Endothelial cell of umbilical vein (primary cell): ENCODE data around the gene MAPKAP1. TPM values are rescaled to one million over a fixed set of nuclear protein-coding genes. Genes with fewer than 3 reads are reported as not detected.

Experiments
- BruUV-seq: library from RNA; stranded (reverse); fragments of 400-500 nt; replicated peaks from 2 replicates; lab custom pipeline; 2021; lab: Mats Ljungman, UMichigan
- CTCF ChIA-PET: fragments of 300-600, 350-600 bp; sonication (Branson Sonifier 250); formaldehyde crosslinking; loops from one replicate; lab custom pipeline; 2021; ENCODE audit warnings: antibody characterized with exemption, inconsistent platforms; lab: Charles Lee
- POLR2A ChIA-PET: fragments of 300-600, 350-600 bp; sonication (Branson Sonifier 250); formaldehyde crosslinking; loops from one replicate; lab custom pipeline; 2021; ENCODE audit warnings: antibody characterized with exemption, inconsistent platforms; lab: Charles Lee
- DNase-seq: peaks from one replicate; pipeline ENCODE4 v3.0.0-alpha.2; 2011; ENCODE audit warnings: low read depth, low spot score
- FAIRE-seq: peaks from 2 replicates; lab custom pipeline; 2011; peaks lifted over from hg19 to GRCh38; lab: Jason Lieb, UNC
- H2AFZ ChIP-seq: 2 replicates; pipeline ENCODE4 v1.6.0; 2012; ENCODE audit warnings: low read depth, low read length, control low read depth, inconsistent platforms
- H3K27ac ChIP-seq: 2 replicates; pipeline ENCODE4 v1.5.1; 2011; ENCODE audit warnings: low read depth, mild to moderate bottlenecking, control low read depth, low read length, moderate library complexity; ENCODE audit not compliant: insufficient read depth
- H3K27me3 ChIP-seq, 2 experiments: 2 replicates each; pipeline versions ENCODE4 v1.6.0 to v1.6.1; 2011; ENCODE audit warnings: low read length in 2 of 2, mixed read lengths in 1 of 2; ENCODE audit not compliant: control insufficient read depth in 2 of 2, insufficient read depth in 2 of 2
- H3K36me3 ChIP-seq, 2 experiments: 2 replicates in 1 of 2; 3 replicates in 1 of 2; pipeline ENCODE4 v1.5.1; 2011; ENCODE audit warnings: low read length in 2 of 2, mild to moderate bottlenecking in 1 of 2, moderate library complexity in 1 of 2; ENCODE audit not compliant: control insufficient read depth in 2 of 2, insufficient read depth in 2 of 2; ENCODE audit errors: extremely low read depth in 1 of 2
- H3K4me1 ChIP-seq: 3 replicates; pipeline ENCODE4 v1.5.1; 2011; ENCODE audit warnings: mild to moderate bottlenecking, low read length; ENCODE audit not compliant: control insufficient read depth, insufficient read depth; ENCODE audit errors: extremely low read depth
- H3K4me2 ChIP-seq: 2 replicates; pipeline ENCODE4 v1.6.1; 2011; ENCODE audit warnings: low read length, control low read depth, mixed read lengths; ENCODE audit not compliant: insufficient read depth
- H3K4me3 ChIP-seq, 3 experiments: fragments of 200-600 bp in 1 of 3; sonication (generic), shearing (Covaris generic) in 1 of 3; replicated peaks in 1 of 3; 2 replicates each; pipeline ENCODE4 v1.5.1; 2011 to 2016; ENCODE audit warnings: control low read depth in 3 of 3, low read length in 3 of 3, mild to moderate bottlenecking in 2 of 3, inconsistent platforms in 1 of 3, low read depth in 1 of 3, moderate library complexity in 1 of 3; ENCODE audit not compliant: insufficient read depth in 1 of 3
- H3K79me2 ChIP-seq: 2 replicates; pipeline ENCODE4 v1.6.0; 2012; ENCODE audit warnings: low read length, inconsistent platforms; ENCODE audit not compliant: control insufficient read depth, insufficient read depth
- H3K9ac ChIP-seq: replicated peaks from 2 replicates; pipeline ENCODE3; 2011; ENCODE audit warnings: low read length, control low read depth; ENCODE audit not compliant: insufficient read depth; ENCODE audit errors: extremely low read depth
- H3K9me1 ChIP-seq: replicated peaks from 3 replicates; pipeline ENCODE4 v1.6.0; 2011; ENCODE audit warnings: mild to moderate bottlenecking, low read length; ENCODE audit not compliant: control insufficient read depth, insufficient read depth; ENCODE audit errors: extremely low read depth
- H3K9me3 ChIP-seq: replicated peaks from 2 replicates; pipeline ENCODE4 v1.5.1; 2012; ENCODE audit warnings: low read length, inconsistent platforms; ENCODE audit not compliant: control insufficient read depth, insufficient read depth
- H4K20me1 ChIP-seq: replicated peaks from 2 replicates; pipeline ENCODE3; 2011; ENCODE audit warnings: mild to moderate bottlenecking, low read length; ENCODE audit not compliant: control insufficient read depth, insufficient read depth; ENCODE audit errors: extremely low read depth
- CTCF ChIP-seq, 2 donors: IDR thresholded peaks; 1 replicate in 1 of 2; 2 replicates in 1 of 2; pipeline ENCODE4 v1.5.1; 2011; ENCODE audit warnings: low read length in 2 of 2, mild to moderate bottlenecking in 2 of 2, moderate library complexity in 2 of 2, control low read depth in 1 of 2, inconsistent platforms in 1 of 2, low read depth in 1 of 2; ENCODE audit not compliant: insufficient read depth in 1 of 2; ENCODE audit errors: extremely low read depth in 1 of 2
- EZH2 ChIP-seq: IDR thresholded peaks from 2 replicates; pipeline ENCODE4 v1.6.1; 2012; ENCODE audit warnings: borderline replicate concordance, low read depth, mild to moderate bottlenecking, moderate library complexity, low read length, inconsistent platforms; ENCODE audit not compliant: severe bottlenecking
- GATA2 ChIP-seq: IDR thresholded peaks from 2 replicates; pipeline ENCODE4 v1.7.0; 2011; ENCODE audit warnings: low read depth, mild to moderate bottlenecking, moderate library complexity, mixed read lengths, low read length; ENCODE audit not compliant: insufficient read length, insufficient read depth
- JUN ChIP-seq: IDR thresholded peaks from 2 replicates; pipeline ENCODE4 v1.6.1; 2011; ENCODE audit warnings: borderline replicate concordance, low read depth; ENCODE audit not compliant: insufficient read length, insufficient read depth
- MAX ChIP-seq: IDR thresholded peaks from 2 replicates; pipeline ENCODE4 v1.6.1; 2011; ENCODE audit not compliant: insufficient read depth, insufficient read length
- MYC ChIP-seq: IDR thresholded peaks from one replicate; pipeline ENCODE4 v1.6.1; 2011; ENCODE audit warnings: mild to moderate bottlenecking, low read depth, low read length
- POLR2AphosphoS5 ChIP-seq: IDR thresholded peaks from 2 replicates; pipeline ENCODE4 v1.6.1; 2012; ENCODE audit warnings: low read depth, mild to moderate bottlenecking, control low read depth, low read length, moderate library complexity; ENCODE audit not compliant: insufficient read depth
- dilution Hi-C: fragments of 300-500 bp; cut with MboI; formaldehyde crosslinking; loops from one replicate; pipeline ENCODE4 v1.15.0; 2019; ENCODE audit warnings: low sequenced_read_pairs; ENCODE audit not compliant: extremely low pct_ligation_motif_present
- intact Hi-C: fragments of 100-400 bp; cut with micrococcal nuclease; formaldehyde crosslinking; loops from one replicate; pipeline ENCODE4 v1.10.0; 2022
- polyA plus RNA-seq, 4 experiments: library from polyadenylated mRNA; depleted of rRNA in 3 of 4; stranded (reverse) in 3 of 4; unstranded in 1 of 4; fragments of >200 nt; gene quantifications; 2 replicates each; pipeline versions ENCODE4 v1.2.1 to v1.2.3, GENCODE V29; 2011 to 2012; ENCODE audit warnings: missing spikeins in 1 of 4
- total RNA-seq: library from RNA; stranded (reverse); gene quantifications from 2 replicates; pipeline ENCODE4 v1.2.3, GENCODE V29; 2021

MAPKAP1 gene
- total and polyA plus RNA-seq, 2 donors (not counting 3 experiments of a cell fraction or from before 2014, with no cell fraction given): 61.9 to 99.1 TPM

- Histone ChIP-seq H3K4me2 (no peak overlapping the region), H3K9me1 (no peaks in the 10 kb centered on the region), H3K79me2 (peaks cover 69% of the 10 kb centered on the region), H3K27me3 (no peaks in the 10 kb centered on the region), H4K20me1 (no peaks in the 10 kb centered on the region), H3K4me3 (no peak overlapping the region), H3K9ac (no peak overlapping the region), H3K36me3 (no peaks in the 10 kb centered on the region), H3K9me3 (no peaks in the 10 kb centered on the region), H3K4me1 (peaks cover 29% of the 10 kb centered on the region), H2AFZ (no peak overlapping the region), H3K27ac (no peak overlapping the region)
- POLR2A ChIA-PET: interaction anchor here (1.0 to 1.6 kb wide), 2 partner anchors 74 to 75 kb away, joined by 3 to 4 read pairs; partner anchors contain the start of gene MAPKAP1
- no peak for TF ChIP-seq MAX
- no peak for TF ChIP-seq POLR2AphosphoS5
- no peak for TF ChIP-seq EZH2
- DNase-seq: no peak
- BruUV-seq: no TSS peak
- CTCF ChIA-PET: interaction anchor here (0.7 to 2.7 kb wide), 5 partner anchors 42 to 225 kb away, joined by 3 to 14 read pairs (median 3); no protein-coding TSS in a partner anchor
- dilution Hi-C loops (no loop called here), intact Hi-C loops (loop anchor here (5.0 kb wide), 3 partner anchors 74 to 206 kb away; partner anchors contain the start of gene MAPKAP1)
- peak; percentile 50 for FAIRE-seq
These were observed 73.8 kb downstream of the MAPKAP1 start for GRCh38 chr9:125633116-125633745.

- DNase-seq (peak; percentile 16), FAIRE-seq (peak; percentile 82)
- Histone ChIP-seq H3K9ac (no peak overlapping the region), H3K27ac (no peak overlapping the region), H3K4me2 (no peak overlapping the region), H3K79me2 (peaks cover 73% of the 10 kb centered on the region), H3K4me1 (peaks cover 29% of the 10 kb centered on the region), H2AFZ (no peak overlapping the region), H3K36me3 (no peaks in the 10 kb centered on the region), H3K4me3 (no peak overlapping the region), H3K9me3 (no peaks in the 10 kb centered on the region), H3K27me3 (no peaks in the 10 kb centered on the region), H3K9me1 (no peaks in the 10 kb centered on the region), H4K20me1 (no peaks in the 10 kb centered on the region)
- ChIA-PET POLR2A (interaction anchor here (1.0 to 1.6 kb wide), 2 partner anchors 74 kb away, joined by 3 to 4 read pairs; partner anchors contain the start of gene MAPKAP1), CTCF (interaction anchor here (0.7 to 2.7 kb wide), 5 partner anchors 43 to 225 kb away, joined by 3 to 14 read pairs (median 3); no protein-coding TSS in a partner anchor)
- no TSS peak for BruUV-seq
- dilution Hi-C loops (no loop called here), intact Hi-C loops (loop anchor here (5.0 kb wide), 3 partner anchors 75 to 205 kb away; partner anchors contain the start of gene MAPKAP1)
- TF ChIP-seq GATA2: no peak
- no peak for TF ChIP-seq CTCF (IDR thresholded peaks at IDR 0.05; ENCODE audit: extremely low read depth in 1 of 2, insufficient read depth in 1 of 2, low read depth in 1 of 2, low read length in 2 of 2)
- TF ChIP-seq MAX: no peak
- TF ChIP-seq POLR2AphosphoS5: no peak
- peak; percentile 28 for TF ChIP-seq JUN
- TF ChIP-seq EZH2: no peak
- TF ChIP-seq MYC: no peak
These were observed 74.5 kb downstream of the MAPKAP1 start for GRCh38 chr9:125632321-125633115.
